ENCODE results near the gene ZNF804B.

The ZNF804B gene

DNA sequence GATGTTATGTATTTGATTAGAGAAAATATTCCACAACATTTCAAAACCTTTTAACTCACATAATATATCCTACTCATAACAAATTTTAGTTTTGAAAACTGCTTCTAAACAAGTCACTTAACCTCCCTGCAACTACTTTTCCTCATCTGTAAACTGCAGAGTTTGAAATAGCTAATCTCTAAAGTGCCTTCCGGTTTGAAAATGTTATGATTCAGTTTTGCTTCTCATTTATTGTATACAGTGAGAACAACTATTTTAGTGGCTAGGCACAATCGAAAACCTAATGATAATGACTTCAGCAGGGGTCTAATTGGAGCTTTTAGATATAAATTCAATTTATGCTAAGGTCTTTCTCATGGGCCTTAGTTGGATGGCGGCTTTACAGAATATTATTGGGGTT is 66.7 kb downstream of the ZNF804B start:
- H3K27ac ChIP-seq = no peak overlapping the region
- TF ChIP-seq, protein P1, sequence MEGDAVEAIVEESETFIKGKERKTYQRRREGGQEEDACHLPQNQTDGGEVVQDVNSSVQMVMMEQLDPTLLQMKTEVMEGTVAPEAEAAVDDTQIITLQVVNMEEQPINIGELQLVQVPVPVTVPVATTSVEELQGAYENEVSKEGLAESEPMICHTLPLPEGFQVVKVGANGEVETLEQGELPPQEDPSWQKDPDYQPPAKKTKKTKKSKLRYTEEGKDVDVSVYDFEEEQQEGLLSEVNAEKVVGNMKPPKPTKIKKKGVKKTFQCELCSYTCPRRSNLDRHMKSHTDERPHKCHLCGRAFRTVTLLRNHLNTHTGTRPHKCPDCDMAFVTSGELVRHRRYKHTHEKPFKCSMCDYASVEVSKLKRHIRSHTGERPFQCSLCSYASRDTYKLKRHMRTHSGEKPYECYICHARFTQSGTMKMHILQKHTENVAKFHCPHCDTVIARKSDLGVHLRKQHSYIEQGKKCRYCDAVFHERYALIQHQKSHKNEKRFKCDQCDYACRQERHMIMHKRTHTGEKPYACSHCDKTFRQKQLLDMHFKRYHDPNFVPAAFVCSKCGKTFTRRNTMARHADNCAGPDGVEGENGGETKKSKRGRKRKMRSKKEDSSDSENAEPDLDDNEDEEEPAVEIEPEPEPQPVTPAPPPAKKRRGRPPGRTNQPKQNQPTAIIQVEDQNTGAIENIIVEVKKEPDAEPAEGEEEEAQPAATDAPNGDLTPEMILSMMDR (IDR thresholded peaks at IDR 0.05) = no peak
- no peak for TF ChIP-seq ZFX (IDR thresholded peaks at IDR 0.05; ENCODE audit: borderline replicate concordance)

DNA sequence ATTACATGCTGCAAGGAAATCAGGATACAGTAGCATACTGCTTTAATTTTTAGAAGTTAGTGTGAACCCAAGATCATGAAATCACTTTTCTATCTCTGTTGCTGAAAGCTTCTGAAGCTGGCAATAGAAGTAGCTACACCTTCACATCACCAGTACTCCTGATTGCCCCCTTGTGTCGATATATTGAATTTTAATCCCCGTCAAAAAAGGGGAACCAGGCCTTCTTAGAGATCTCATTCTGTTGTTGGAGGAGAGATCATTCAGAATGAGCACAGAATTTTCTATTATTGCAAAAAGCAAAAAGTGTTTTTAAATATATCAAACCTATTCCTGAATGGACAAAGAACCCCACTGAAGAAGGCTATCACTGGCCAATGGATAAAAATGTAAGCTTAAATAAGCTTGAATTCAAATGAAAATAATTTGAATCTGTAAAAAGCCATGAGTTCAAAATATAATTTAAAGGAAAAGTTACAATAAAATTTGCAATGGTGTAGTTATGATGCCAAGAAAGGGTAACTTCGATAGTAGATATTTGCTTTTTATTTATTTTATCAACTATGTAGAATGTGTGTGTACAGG is 75.7 kb downstream of the ZNF804B start:
- TF ChIP-seq, protein P1 (IDR thresholded peaks at IDR 0.05) = peak; percentile 86
- TF ChIP-seq ZFX (IDR thresholded peaks at IDR 0.05; ENCODE audit: borderline replicate concordance) = no peak

DNA sequence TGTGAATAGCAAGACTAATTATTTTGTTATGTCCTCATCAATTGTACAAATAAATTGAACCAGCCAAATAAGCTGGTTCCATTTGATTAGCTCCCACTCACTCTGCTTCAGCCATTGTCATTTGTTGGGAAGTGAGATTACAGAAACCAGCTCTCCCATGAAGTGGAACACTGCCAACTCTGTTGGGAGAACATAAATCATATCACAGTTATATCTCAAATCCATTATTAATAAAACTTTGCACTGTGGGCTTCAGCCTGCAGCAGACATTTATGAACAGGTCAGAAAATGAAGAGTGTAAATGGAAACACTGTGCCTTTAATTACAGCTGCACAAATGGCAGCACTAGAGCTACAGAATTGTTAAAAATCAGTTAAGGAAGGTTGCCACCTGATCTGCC is 82.7 kb downstream of the ZNF804B start:
- no peak overlapping the region for H3K27ac ChIP-seq
- no peak for TF ChIP-seq ZFX (IDR thresholded peaks at IDR 0.05; ENCODE audit: borderline replicate concordance)
- TF ChIP-seq, protein P1 (IDR thresholded peaks at IDR 0.05) = no peak

More for the DNA sequence above, 75.7 kb downstream of the ZNF804B start:
- no peak overlapping the region for H3K27ac ChIP-seq

DNA sequence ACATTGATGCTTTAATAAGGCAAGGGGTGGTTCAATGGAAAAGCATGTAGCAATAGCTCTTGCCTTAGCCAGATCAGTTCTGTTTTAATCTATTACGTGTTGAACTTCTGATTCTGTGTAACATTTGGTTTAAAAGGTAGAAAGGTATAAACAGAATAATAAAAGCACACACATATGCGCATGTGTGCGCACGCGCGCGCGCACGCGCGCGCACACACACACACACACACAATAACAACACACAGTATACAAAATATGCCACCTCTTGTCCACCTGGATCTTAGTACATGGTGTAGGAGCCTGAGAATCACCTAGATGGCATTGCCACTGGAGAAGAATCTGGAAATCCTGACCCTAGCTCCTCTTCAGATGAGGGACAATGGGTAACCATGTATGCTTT is 85.6 kb downstream of the ZNF804B start:
- no peak for TF ChIP-seq ZFX (IDR thresholded peaks at IDR 0.05; ENCODE audit: borderline replicate concordance)
- no peak overlapping the region for H3K27ac ChIP-seq

DNA sequence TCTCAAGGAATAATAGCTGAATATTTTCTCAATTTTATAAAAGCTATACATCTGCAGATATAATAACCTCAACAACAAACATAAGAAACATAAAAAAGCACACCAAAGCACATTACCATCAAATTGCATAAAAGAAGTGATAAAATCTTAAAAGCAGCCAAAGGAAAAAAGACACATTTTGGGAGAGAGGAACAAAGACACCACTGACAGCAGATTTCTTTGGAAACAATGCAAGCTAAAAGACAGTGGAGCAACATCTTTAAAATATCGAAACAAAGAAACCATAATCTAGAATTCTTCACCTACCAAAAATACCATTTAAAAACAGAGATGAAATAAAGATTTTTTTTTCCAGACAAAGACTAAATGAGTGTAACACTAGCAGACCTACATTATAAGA is 91.7 kb downstream of the ZNF804B start:
- no peak overlapping the region for H3K27ac ChIP-seq
- no peak for TF ChIP-seq ZFX (IDR thresholded peaks at IDR 0.05; ENCODE audit: borderline replicate concordance)
- TF ChIP-seq, protein P1 (IDR thresholded peaks at IDR 0.05) = no peak

DNA sequence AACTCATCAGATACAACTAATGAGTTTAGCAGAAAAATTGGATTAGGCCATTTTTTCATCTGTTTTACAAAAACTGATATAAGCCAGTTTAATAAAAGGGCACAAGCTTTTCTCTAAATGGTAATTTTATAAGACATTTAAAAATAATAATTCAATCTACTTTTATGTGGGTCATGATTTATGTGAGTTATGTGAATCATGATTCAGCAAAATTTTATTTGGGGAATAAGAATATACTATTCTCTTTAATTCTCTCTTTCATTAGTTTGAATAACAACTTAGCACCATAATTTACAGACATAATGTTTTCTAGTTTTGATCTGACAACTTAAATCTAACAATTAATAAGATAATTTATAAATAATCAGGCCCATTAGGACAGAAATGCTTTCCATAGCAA is 99.8 kb downstream of the ZNF804B start:
- H3K27ac ChIP-seq = no peak overlapping the region
- TF ChIP-seq, protein P1 (IDR thresholded peaks at IDR 0.05) = no peak
- no peak for TF ChIP-seq ZFX (IDR thresholded peaks at IDR 0.05; ENCODE audit: borderline replicate concordance)

DNA sequence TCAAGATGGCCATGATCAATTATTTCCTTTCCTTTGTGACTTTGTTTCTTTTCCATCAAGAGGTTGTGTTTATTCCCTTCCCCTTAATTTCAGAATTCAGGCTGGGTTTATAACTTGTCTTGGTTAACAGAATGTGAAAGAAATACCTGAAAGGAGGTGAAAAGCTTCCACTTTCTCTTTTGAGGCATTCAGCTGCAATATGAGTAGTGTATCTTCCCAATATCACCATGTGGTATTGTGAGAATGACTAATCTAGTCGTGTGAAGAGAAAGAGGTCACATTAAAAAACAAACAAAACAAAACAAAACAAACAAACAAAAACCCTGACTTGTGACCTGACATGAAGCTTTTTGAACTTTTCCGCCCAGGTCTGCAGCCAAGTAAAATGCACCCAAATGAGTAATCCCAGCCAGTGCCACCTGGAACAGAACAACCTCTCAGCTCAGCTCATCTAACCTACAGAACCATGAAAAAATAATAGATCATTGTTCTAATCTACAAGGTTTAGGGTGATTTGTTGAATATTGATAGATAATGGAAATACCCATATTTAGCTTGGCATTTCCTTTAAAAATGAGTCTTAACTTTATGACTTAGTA is 106.9 kb downstream of the ZNF804B start:
- no peak overlapping the region for H3K27ac ChIP-seq
- no peak for TF ChIP-seq ZFX (IDR thresholded peaks at IDR 0.05; ENCODE audit: borderline replicate concordance)
- TF ChIP-seq, protein P1 (IDR thresholded peaks at IDR 0.05) = no peak

All from 22Rv1 (cell line).